ENCODE results near the gene C14orf180.

The C14orf180 gene

DNA sequence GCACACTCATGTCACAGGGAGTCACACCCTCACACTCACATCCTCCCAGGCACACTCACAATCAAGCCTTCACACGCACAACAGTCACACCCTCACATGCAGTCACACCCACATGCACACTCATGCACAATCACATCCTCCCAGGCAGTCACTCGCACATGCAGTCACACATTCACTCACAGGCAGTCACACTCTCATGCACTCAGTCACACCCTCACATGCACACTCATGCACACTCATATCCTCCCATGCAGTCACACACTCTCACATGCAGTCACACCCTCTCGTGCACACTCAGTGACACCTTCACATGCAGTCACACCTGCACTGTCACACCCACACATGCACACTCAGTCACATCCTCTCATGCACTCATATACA is 12.7 kb downstream of the C14orf180 start:
- DNase-seq (ENCODE audit: low read depth in 2 of 2, low spot score in 1 of 2) = no peak

- no peak for DNase-seq (ENCODE audit: low read depth in 2 of 2, low spot score in 1 of 2)
Measured at GRCh38 chr14:104592785-104593184, 13.2 kb downstream of the C14orf180 start.

GRCh38 chr14:104593241-104593701 is 13.7 kb downstream of the C14orf180 start:
- no peak for DNase-seq (ENCODE audit: low read depth in 2 of 2, low spot score in 1 of 2)

DNA sequence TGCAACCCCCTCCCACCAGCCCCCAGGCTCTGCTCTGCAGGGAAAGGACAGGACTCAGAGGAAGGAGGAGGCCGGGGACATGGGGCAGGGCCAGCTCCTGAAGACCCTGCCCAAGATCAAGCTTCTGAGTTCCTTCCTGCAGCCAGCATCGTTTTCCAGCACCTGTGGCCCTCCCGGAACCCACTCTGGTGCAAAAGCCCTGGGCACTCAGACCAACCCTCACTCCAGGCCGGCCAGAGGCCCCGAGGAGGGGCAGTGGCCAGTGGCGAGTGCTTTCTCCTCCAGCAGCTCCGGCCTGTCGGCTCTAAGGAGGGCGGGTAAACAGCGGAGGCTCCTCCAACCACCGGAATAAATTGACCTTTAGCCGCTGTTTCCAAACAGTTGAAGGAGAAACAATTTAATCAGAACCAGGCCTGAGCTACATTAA is 14.2 kb downstream of the C14orf180 start:
- DNase-seq (ENCODE audit: low read depth in 2 of 2, low spot score in 1 of 2) = no peak

- DNase-seq (ENCODE audit: low read depth in 2 of 2, low spot score in 1 of 2) = no peak
Measured at GRCh38 chr14:104594310-104595046, 14.9 kb downstream of the C14orf180 start.

DNA sequence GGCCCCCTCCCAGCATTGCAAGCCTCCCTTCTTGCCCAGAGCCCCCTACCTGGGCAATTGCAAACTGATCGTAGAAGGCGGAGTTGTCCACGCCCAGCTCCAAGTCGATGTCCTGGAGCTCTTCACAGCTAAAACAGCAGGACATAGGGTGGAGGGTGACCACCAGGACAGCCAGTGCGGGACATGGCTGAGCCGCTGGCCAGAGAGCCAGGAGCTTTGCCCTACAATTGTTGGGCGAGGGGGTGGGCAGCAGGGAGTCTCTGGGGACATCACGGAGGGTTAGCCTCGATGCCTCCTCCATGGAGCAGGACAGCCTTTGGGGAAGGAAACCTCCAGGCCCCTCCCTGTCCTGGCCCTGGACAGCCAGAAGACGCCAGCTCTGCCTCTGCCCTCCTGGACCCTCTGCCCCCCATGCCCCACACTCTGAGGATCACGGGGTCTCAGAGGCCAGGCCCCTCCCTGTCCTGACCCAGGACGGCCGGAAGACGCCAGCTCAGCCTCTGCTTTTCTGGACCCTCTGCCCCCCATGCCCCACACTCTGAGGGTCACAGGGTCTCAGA is 15.6 kb downstream of the C14orf180 start:
- no peak for DNase-seq (ENCODE audit: low read depth in 2 of 2, low spot score in 1 of 2)

DNA sequence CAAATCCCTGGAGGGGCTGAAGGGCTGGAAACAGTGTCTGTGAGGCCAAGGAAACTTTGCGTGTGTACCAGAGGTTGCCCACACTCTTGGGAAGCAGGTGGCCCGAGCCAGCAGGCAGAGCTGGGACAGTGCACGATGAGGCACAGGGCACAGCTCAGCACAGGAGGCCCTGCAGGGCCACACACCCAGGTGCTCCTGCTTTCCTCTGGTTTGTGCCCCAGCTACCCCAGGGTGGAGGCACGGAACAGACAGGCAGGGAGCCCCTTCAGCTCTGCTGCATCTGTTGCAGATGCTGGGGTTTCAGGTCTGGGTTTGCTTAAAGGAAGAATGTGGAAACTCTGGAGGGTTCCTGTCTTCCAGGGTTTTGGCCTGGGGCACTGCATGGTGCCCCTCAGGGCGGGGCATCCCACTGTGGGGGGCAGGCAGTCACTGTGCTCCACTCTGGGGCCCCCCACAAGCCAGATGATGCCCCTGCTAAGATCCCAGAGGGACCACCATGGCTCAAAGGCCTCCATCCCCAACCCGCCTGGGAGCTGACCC is 16.4 kb downstream of the C14orf180 start:
- DNase-seq (ENCODE audit: low read depth in 2 of 2, low spot score in 1 of 2) = no peak

DNA sequence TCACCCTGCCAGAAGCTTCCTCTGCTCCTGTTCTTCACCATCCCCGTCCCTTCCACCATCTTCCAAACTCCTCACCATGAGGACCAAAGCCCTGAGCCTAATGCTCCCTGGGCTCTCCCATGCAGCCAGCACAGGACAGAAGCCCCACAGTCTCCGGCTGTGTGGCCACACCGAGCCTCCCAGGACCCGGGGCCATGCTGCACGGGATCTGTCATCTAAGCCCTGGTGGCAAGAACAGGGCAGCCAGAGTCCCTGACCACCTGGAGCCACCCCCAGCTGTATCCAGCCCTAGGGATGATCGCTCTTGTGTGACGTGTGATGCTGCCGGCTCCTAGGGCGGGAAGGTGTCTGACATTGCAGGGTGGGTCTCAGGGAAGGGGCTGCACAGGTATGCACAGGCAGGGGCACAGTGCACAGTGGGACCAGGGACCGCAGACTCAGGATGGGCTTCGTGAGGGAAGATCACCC is 16.9 kb downstream of the C14orf180 start:
- DNase-seq (ENCODE audit: low read depth in 2 of 2, low spot score in 1 of 2) = no peak

DNA sequence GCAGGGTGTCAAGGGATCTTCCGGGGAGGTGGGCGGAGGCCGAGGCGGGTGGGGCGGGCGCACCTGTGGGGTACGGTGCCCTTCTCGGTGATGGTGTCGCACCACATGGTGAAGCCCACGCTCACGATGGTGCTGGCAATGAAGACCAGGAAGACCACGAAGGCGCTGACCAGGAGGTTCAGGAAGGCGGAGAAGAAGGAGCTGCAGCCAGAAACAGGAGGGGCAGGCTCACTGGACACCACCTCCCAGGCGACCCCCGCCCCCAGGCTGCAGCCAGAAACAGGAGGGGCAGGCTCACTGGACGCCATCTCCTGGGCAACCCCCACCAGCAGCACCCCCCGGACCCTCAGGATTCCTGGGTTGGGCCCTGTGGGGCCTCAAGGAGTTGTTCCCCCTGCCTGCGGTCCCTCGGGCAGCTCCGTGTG is 17.4 kb downstream of the C14orf180 start:
- no peak for DNase-seq (ENCODE audit: low read depth in 2 of 2, low spot score in 1 of 2)

GRCh38 chr14:104597576-104597975 is 18.0 kb downstream of the C14orf180 start:
- no peak for DNase-seq (ENCODE audit: low read depth in 2 of 2, low spot score in 1 of 2)

- DNase-seq (ENCODE audit: low read depth in 2 of 2, low spot score in 1 of 2) = no peak
Measured at GRCh38 chr14:104598039-104598909, 18.7 kb downstream of the C14orf180 start.

DNA sequence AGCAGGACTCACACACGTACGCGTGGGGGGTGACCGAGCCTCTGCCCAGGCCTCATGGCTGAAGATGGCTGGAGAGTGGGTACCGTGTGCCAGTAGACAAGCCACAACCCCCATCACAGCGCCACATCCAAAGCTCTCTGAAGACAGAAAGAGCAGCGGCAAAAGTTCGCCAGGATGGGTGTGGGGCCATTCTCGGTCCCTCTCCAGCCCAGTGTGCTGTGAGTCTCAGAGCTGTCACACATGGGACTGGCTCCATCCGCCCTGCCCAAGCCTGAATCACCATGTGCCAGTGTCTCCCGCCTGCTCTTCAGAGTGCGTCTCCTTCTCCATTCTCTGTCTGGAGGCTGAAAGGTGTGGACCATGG is 19.3 kb downstream of the C14orf180 start:
- DNase-seq (ENCODE audit: low read depth in 2 of 2, low spot score in 1 of 2) = no peak

- no peak for DNase-seq (ENCODE audit: low read depth in 2 of 2, low spot score in 1 of 2)
Measured at GRCh38 chr14:104599446-104599845, 19.9 kb downstream of the C14orf180 start.

GRCh38 chr14:104600141-104600643 is 20.6 kb downstream of the C14orf180 start:
- DNase-seq (ENCODE audit: low read depth in 2 of 2, low spot score in 1 of 2) = no peak

DNA sequence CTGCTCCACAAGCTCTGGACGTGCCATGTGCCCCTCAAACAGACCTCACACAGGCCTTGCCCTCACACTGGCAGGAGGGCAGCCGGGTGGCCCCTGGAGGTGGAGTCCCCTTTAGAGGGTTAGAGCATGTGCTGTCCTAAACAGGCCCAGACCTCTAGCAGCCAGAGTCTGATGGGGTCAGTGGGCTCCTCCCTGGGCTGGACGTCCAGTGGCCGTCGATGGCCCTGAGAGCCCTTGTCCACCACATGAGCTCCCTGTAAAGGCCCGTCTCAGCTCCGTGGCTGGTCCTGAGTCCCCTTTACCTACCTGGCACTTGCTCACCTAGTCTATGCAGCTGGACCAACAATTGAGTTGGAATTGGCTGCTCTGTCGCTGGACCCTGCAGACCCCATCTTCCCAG is 21.2 kb downstream of the C14orf180 start:
- no peak for DNase-seq (ENCODE audit: low read depth in 2 of 2, low spot score in 1 of 2)

DNA sequence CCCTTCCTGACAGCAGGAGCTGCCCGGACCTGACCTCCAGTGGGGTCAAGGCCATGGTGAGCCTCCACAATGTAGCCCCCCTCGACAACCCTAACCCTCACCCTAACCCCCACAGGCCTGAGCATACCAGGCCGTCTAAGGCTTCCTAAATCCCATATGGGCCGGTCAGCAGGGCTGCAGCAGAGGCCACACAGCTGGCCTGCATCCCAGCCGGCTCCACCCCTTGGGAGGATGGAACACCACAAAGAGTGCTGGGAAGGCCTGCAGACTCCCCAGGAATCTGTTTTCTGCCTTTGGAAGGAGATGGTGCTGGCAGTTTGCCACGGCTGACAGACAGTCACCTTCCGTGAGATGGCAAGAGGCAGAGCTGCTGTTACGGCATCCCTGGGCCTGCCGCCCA is 22.2 kb downstream of the C14orf180 start:
- DNase-seq (ENCODE audit: low read depth in 2 of 2, low spot score in 1 of 2) = no peak

GRCh38 chr14:104602315-104602932 is 22.9 kb downstream of the C14orf180 start:
- DNase-seq (ENCODE audit: low read depth in 2 of 2, low spot score in 1 of 2) = no peak

DNA sequence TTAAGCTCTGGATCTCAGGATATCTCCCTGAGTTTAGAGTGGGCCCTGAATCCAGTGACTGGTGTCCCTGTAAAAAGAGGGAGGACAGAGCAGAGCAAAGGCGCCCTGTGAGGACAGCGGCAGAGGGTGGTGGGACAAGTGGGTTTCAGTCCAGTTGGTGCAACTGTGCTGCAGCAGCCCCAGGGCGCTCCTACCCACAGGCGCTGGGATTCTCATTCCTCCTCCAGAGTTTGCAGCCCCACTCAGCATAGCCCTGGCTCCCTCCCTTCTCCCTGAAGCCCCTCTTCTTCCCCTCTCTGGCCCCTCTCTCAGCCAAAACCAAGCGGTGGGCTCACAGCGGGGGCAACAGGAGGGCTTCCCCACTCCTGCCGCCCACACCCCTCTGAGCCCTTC is 23.4 kb downstream of the C14orf180 start:
- no peak for DNase-seq (ENCODE audit: low read depth in 2 of 2, low spot score in 1 of 2)

- DNase-seq (ENCODE audit: low read depth in 2 of 2, low spot score in 1 of 2) = no peak
Measured at GRCh38 chr14:104603711-104604401, 24.3 kb downstream of the C14orf180 start.

Data from stimulated activated CD8-positive, alpha-beta memory T cell treated with anti-CD3 and anti-CD28 coated beads, Interleukin-4, amount 100 ng/mL, for 1 hour (primary cell).